NCI-H345 (cell line): ENCODE results near the gene NR1H3.

ENCODE experiments used
- DNase-seq: peaks from one replicate; lab custom pipeline; 2025; lab: John Stamatoyannopoulos, UW

Gene NR1H3

DNA sequence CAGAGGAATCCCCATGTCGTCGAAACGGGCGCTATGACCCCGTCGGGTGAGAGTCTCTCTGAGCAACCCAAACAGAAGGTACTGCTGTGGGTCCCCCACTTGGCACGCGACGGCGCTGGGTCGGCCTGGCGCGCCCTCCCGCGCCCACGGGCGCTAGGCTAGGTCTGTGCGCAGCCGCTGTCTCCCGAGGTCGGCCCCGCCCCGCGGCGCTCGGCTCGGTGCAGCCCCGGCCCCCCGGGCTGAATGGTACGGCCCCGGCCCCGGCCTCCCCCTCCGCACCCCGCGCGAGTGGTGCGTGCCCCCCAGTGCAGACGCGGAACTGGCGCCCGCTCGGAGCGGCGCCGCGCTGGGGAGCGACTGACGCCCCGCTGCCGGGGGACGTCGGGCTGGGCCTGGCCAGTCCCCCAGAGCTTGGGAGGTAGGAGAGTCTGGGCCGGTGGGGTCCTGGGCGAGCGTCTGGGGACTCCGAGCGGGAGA is 12.1 kb downstream of the NR1H3 start, which contains the start of gene MADD:
Gene MADD (plus strand): TSS at position 305 of the 477 bp plus-strand sequence.
- peak; percentile 89 for DNase-seq

- peak; percentile 40 for DNase-seq
Observed at GRCh38 chr11:47270331-47271271, 12.8 kb downstream of the NR1H3 start.

DNA sequence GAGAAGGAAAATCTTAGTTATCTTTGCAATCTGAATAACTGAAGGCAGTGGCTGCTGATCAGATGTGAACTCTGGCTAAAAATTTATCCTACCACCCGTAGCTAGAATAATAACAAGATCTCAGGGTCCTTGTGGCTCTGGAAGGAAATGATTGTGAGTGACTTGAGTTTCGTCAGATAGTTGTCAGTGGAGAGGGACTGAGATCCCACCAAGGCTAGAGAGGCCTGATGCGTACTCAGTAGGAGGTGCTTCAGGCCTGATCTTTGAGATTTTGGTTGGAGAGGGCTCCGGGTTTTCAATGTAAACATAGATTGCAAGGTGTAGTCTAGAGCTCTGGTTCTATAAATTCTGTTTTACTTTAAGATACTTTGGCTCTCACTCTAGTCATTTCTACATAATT is 13.5 kb downstream of the NR1H3 start:
- DNase-seq = no peak

GRCh38 chr11:47271961-47272661 is 14.3 kb downstream of the NR1H3 start:
- DNase-seq = peak; percentile 60

- DNase-seq = no peak
Observed at GRCh38 chr11:47272706-47273105, 14.9 kb downstream of the NR1H3 start.

- no peak for DNase-seq
Observed at GRCh38 chr11:47274495-47275235, 16.9 kb downstream of the NR1H3 start.

GRCh38 chr11:47276923-47277322 is 19.1 kb downstream of the NR1H3 start:
- no peak for DNase-seq

DNA sequence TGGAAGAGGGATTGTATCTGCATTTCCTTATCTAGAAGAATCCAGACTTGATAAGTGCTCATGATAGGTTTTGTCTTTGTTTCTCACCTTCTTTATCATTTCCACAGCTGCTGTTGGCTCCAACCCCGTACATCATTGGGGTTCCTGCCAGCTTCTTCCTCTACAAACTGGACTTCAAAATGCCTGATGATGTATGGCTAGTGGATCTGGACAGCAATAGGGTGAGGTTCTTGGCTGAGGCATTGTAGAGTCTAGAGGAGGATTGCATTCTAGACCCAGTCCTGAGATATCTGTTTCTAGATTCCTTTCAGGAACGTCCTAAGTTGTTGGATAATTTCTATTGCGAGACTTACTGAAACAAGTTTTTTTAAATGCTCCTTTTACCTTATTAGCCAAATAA is 20.3 kb downstream of the NR1H3 start:
- DNase-seq = no peak

DNA sequence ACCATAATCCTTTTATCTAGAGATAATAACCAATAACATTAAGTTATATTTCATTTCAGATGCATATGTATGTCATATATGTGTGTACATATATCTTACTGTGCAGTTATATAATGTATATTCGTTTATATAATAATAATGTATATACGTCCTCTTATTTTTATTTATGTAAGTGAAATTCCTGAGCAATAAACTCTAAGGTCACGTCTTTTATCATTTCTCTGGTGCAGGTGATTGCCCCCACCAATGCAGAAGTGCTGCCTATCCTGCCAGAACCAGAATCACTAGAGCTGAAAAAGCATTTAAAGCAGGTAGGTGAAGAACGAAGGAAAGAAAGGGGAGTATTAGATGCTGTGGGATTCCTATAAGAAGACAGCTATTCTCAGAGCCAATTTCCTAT is 21.0 kb downstream of the NR1H3 start:
- DNase-seq = no peak

GRCh38 chr11:47280099-47280498 is 22.3 kb downstream of the NR1H3 start:
- no peak for DNase-seq

DNA sequence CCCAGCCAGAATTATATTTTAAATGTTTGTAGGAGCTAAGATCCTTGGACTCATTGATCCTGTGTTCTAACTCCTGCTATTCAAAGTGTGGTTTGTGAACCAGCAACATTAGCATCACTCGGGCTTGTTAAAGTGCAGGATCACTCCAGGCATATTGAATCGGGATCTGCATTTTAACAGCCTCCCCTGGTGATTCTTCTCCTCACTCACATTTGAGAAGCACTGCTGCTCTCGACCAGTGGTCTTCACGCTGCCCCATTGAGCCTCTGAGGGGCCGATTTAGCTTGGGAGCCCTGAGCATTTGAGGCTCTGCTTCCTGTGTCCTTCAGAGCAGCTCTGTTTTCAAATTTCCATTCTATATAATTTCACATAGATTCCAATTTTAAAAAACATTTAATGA is 23.1 kb downstream of the NR1H3 start:
- DNase-seq = no peak

DNA sequence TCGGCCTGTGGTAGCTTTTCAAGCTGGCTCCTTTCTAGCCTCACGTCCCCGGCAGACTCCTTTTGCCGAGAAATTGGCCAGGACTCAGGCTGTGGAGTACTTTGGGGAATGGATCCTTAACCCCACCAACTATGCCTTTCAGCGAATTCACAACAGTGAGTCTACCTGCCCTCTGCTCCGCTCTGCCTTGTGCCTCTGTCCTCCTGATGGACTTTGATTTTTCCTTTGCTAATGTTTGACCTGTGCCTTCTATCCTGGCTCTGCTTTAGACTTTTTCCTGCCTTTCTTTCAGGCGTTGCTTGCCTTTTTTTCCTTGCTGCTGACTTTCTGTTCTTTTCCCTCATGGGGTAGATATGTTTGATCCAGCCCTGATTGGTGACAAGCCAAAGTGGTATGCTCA is 24.7 kb downstream of the NR1H3 start:
- DNase-seq = no peak

DNA sequence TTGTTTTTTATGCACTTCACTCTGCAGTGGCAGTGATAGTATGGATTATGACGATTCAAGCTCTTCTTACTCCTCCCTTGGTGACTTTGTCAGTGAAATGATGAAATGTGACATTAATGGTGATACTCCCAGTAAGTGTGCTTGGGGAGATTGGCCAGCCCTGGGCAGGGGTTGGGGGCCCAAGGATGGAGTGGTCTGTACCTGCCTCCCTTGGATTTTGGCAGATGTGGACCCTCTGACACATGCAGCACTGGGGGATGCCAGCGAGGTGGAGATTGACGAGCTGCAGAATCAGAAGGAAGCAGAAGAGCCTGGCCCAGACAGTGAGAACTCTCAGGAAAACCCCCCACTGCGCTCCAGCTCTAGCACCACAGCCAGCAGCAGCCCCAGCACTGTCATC is 26.4 kb downstream of the NR1H3 start:
- no peak for DNase-seq

DNA sequence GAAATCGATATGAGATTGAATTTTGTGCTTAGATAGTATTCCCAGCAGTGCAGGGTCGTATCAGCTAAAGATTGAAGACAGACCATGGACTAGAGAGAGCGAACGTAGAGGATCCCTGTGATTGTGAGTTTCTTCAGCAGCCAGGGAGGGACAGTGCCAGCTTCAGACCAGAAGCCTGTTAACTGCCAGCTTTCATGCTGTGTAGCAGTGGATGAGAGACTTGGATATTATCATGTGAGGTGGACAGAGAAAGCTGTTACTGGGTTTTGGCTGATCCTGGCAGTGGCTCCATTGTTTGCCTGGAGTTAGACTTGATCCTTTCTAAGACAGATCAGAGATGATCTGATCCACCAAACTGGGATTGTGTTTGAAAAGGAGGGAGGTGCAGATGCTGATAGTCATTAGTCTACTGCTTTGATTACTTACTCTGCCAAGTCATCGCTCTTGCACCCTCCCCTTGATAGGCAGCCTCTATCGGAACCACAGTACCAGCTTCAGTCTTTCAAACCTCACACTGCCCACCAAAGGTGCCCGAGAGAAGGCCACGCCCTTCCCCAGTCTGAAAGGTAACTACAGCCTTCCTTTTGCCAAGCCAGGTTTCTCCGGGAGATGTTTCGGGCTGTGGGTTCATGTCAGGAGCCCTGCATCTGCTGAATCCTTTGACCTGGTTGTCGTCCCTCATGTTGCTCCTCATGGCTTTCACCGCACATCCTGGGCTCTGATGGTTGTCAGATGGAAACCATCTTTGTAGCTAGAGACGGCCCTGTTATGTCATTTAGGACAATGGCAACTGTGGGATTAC is 28.4 kb downstream of the NR1H3 start:
- DNase-seq = no peak

DNA sequence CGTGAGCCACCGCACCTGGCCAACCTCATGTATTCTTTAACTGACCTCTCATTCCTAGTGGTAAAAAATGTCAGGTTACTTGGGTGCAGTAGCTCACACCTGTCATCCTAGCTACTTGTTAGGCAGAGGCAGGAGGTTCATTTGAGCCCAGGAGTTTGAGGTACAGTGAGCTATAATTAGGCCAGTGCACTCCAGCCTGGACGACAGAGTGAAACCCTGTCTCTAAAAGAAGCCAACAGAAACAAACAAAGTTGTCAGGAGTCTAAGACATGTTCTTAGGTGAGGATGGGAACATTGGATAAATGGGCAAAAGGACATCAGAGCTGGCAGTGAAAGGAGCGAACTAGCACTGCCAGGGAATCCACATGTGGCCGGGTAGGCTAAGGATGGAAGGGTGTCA is 30.3 kb downstream of the NR1H3 start:
- DNase-seq = no peak

DNA sequence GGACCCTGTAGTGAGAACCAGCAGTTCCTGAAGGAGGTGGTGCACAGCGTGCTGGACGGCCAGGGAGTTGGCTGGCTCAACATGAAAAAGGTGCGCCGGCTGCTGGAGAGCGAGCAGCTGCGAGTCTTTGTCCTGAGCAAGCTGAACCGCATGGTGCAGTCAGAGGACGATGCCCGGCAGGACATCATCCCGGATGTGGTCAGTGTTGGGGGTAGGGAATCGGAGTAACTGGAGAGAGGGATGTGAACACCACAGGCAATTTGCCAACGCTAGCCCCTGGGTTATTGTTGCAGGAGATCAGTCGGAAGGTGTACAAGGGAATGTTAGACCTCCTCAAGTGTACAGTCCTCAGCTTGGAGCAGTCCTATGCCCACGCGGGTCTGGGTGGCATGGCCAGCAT is 32.1 kb downstream of the NR1H3 start:
- no peak for DNase-seq

GRCh38 chr11:47295385-47295784 is 37.6 kb downstream of the NR1H3 start:
- no peak for DNase-seq

- no peak for DNase-seq
Observed at GRCh38 chr11:47296045-47296444, 38.2 kb downstream of the NR1H3 start.

- DNase-seq = no peak
Observed at GRCh38 chr11:47299078-47299477, 41.3 kb downstream of the NR1H3 start.

GRCh38 chr11:47302853-47303252 is 45.1 kb downstream of the NR1H3 start:
- DNase-seq = no peak

- no peak for DNase-seq
Observed at GRCh38 chr11:47305734-47306483, 48.1 kb downstream of the NR1H3 start.
